GM21619 (cell line): Measurements from ENCODE around the gene ZBTB39.
"Not testable (repeated sequence)": the region's sequence is repeated elsewhere in the genome, so short reads cannot be mapped to it uniquely, and the experiment has no call there.

Experiments used
- ATAC-seq: cut with Tn5 transposase; IDR thresholded peaks from one replicate; pipeline ENCODE4 v1.9.1; 2021; ENCODE audit not compliant: unreplicated experiment

The ZBTB39 gene

DNA sequence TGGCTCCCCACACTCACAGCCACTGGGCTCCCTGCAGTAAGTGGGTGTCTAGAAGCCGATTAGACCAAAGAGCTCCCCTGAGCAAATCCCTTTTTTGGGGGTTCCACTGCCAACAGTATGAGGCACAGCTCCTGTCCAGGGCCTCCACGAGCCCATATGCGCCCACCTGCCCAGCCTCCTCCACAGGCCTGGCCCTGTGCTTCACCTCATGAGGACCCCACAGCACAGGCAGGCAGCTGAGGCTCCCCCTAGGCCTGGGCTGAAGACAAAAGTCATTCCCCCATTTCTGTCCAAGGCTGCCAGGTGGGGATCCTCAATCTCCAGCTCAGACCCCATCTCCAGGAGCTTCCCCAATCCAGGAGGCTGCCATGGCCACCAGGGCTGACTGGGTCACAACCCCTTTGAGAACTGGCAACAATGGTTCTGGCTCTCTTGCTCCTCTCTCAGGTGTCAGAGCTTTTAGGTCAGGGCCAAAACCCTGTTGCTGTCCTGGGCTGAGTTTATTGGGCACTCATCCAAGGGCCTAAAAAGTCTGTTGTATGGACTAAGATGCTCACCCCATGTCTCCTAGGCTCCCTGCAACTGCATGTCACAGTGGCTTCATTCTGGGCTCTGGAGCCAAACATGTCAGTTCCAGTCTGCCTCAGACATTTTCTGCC, 23.6 kb downstream of the ZBTB39 start:
- ATAC-seq = not testable (repeated sequence)

DNA sequence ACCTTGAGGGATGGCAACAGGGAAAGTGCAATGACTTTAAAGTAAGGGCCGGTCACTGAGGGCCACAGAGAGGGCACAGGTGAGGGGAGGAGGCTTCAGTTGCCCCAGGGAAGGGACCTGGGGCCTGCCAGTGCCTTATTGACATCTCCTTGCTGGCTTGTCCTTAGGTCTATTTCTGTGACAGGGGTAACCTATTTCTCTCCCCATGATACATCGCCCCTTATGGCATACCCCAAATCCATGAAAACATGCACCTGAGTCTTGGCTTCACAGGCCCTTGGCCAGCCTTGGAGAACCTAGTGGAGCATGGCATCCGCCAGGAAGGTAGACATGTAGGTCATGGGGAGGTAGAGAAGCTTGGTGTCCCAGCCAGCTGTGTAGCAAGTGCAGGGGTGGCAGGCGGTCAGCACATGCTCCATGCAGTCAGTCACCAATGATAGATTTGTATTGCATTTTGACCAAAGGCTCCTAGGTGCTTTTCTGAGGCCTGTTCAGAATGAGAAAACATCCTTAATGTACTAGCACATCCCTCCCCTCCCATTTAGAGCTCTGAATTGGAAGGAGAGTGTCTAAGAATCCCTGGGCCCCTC, 25.3 kb downstream of the ZBTB39 start:
- ATAC-seq = no peak

DNA sequence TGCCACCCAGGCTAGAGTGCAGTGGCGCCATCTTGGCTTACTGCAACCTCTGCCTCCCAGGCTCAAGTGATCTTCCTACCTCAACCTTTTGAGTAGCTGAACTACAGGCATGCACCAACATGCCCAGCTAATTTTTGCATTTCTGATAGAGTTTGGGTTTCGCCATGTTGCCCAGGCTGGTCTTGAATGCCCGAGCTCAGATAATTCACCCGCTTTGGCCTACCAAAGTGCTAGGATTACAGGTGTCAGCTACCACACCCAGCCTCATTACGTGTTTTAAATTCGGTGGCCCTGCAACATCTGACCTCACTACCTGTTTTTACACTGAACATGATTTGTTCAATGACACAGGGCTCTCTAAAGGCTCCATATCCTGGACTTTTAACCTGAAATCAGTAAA, 26.1 kb downstream of the ZBTB39 start:
- no peak for ATAC-seq

DNA sequence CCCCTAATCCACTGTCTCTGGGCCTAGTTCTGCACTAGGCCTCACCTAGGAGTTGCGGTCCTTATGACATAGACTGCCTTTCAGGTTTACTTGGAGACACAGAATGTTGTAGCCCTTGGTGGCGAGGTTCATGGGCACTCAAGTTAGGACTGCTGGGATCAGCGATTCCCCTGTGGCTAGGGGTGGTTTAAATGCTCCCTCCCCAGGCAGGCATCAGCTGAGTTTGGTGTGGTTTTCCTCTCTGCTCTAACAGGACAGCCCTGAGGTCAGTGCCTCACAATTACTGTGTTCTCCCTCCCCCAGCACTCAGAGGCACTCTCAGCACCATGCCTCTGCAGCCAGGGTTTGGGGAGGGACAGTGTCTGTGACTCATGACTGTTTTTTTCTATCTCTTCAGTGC, 26.7 kb downstream of the ZBTB39 start:
- ATAC-seq = no peak

DNA sequence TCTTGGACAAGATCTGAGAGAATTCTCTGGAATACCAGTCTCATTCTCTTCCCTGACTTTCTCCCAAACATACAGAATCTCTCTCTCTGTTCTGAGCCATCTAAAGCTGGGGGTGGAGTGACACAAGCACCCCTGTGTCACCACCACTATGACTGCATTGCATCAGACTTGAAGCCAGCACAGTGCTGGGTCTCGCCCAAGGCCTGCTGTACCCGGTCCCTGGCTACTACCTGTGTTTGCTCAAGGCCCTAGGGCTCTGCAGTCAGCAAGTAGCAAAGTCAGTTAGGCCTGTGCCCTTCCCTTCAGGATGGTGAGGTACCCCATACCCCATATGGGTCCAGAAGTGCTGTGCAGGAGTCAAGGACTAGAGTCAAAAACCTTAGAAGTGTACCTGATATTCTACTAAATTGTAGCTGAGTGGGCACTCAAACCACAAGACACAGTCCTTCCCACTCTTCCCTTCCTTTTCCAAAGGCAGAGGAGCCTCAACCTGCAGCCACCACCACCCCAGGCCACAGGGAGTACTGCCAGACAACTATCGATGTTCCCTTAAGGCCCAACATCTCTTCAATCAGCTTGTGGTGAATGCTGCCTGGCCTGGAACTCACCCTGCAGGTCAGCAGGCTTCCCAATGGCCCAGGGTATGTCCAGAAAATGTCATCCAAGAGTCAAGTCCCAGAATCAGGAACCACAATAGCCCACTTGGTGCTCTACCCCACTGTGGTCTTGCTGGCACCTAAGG, 27.8 kb downstream of the ZBTB39 start:
- ATAC-seq = no peak

DNA sequence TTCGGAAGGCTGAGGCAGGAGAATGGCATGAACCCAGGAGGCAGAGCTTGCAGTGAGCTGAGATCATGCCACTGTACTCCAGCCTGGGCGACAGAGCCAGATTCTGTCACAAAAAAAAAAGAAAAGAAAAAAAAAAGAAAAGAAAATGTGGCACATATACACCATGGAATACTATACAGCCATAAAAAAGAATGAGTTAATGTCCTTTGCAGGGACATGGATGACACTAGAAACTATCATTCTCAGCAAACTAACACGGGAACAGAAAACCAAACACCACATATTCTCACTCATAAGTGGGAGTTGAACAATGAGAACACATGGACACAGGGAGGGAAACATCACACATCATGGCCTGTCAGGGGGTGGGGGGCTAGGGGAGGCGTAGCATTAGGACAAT, 29.0 kb downstream of the ZBTB39 start:
- not testable (repeated sequence) for ATAC-seq

DNA sequence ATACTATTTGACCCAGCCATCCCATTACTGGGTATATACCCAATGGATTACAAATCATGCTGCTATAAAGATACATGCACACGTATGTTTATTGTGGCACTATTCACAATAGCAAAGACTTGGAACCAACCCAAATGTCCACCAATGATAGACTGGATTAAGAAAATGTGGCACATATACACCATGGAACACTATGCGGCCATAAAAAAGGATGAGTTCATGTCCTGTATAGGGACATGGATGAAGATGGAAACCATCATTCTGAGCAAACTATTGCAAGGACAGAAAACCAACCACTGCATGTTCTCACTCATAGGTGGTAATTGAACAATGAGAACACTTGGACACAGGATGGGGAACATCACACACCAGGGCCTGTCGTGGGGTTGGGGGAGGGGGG, 32.1 kb downstream of the ZBTB39 start:
- not testable (repeated sequence) for ATAC-seq

DNA sequence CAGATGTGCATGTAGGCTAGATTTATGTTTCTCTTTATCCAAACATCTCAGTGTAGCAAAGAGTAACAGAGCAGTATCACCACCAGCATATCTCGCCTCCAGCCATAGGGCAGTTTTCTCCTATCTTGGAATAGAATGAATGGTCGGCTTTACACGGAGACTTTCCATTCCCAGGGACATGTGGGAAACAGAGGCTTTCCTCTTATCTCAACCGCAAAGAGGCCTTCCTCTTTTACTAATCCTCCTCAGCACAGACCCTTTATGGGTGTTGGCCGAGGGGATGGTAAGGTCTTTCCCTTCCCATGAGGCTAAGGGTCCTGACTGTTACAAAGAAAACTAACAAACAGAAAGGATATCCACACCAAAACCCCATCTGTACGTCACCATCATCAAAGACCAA, 37.4 kb downstream of the ZBTB39 start:
- not testable (repeated sequence) for ATAC-seq

DNA sequence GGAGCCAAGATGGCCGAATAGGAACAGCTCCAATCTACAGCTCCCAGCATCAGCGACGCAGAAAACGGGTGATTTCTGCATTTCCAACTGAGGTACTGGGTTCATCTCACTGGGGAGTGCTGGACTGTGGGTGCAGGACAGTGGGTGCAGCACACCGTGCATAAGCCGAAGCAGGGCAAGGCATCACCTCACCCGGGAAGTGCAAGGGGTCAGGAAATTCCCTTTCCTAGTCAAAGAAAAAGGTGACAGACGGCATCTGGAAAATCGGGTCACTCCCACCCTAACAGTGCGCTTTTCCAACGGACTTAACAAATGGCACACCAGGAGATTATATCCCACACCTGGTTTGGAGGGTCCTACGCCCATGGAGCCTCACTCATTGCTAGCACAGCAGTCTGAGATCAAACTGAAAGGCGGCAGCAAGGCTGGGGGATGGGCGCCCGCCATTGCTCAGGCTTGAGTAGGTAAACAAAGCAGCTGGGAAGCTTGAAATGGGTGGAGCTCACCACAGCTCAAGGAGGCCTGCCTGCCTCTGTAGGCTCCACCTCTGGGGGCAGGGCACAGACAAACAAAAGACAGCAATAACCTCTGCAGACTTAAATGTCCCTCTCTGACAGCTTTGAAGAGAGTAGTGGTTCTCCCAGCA, 40.2 kb downstream of the ZBTB39 start:
- ATAC-seq = not testable (repeated sequence)

DNA sequence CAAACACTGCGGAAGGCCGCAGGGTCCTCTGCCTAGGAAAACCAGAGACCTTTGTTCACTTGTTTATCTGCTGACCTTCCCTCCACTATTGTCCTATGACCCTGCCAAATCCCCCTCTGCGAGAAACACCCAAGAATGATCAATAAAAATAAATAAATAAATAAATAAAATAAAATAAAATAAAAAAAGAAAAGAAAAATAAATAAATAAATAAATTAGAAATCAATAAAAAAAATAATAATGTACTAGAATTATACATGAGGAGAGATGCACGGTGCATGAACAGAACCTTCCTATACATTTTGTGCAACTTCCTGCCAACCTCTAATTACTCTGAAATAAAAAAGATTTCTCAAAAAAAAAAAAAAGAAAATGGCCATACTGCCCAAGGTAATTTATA, 41.2 kb downstream of the ZBTB39 start:
- ATAC-seq = not testable (repeated sequence)

DNA sequence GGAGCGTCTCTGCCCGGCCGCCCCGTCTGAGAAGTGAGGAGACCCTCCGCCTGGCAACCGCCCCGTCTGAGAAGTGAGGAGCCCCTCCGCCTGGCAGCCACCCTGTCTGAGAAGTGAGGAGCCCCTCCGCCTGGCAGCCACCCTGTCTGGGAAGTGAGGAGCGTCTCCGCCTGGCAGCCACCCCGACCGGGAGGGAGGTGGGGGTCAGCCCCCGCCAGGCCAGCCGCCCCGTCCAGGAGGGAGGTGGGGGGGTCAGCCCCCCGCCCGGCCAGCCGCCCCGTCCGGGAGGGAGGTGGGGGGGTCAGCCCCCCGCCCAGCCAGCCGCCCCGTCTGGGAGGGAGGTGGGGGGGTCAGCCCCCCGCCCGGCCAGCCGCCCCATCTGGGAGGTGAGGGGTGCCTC, 42.8 kb downstream of the ZBTB39 start:
- not testable (repeated sequence) for ATAC-seq

DNA sequence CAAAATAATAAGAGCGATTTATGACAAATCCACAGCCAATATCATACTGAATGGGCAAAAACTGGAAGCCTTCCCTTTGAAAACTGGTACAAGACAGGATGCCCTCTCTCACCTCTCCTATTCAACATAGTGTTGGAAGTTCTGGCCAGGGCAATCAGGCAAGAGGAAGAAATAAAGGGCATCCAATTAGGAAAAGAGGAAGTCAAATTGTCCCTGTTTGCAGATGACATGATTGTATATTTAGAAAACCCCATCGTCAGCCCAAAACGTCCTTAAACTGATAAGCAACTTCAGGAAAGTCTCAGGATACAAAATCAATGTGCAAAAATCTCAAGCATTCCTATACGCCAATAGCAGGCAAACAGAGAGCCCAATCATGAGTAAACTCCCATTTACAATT, 44.1 kb downstream of the ZBTB39 start:
- not testable (repeated sequence) for ATAC-seq

DNA sequence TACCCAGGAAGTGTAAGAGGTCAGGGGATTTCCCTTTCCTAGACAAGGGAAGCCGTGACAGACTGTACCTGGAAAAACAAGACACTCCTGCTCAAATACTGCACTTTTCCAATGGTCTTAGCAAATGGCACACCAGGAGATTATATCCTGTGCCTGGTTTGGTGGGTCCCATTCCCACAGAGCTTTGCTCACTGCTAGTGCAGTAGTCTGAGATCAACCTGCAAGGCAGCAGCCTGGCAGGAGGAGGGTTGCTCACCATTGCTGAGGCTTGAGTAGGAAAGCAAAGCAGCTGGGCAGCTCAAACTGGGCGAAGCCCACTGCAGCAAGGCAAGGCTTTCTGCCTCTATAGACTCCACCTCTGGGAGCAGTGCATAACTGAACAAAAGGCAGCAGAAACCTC, 47.9 kb downstream of the ZBTB39 start:
- ATAC-seq = no peak

DNA sequence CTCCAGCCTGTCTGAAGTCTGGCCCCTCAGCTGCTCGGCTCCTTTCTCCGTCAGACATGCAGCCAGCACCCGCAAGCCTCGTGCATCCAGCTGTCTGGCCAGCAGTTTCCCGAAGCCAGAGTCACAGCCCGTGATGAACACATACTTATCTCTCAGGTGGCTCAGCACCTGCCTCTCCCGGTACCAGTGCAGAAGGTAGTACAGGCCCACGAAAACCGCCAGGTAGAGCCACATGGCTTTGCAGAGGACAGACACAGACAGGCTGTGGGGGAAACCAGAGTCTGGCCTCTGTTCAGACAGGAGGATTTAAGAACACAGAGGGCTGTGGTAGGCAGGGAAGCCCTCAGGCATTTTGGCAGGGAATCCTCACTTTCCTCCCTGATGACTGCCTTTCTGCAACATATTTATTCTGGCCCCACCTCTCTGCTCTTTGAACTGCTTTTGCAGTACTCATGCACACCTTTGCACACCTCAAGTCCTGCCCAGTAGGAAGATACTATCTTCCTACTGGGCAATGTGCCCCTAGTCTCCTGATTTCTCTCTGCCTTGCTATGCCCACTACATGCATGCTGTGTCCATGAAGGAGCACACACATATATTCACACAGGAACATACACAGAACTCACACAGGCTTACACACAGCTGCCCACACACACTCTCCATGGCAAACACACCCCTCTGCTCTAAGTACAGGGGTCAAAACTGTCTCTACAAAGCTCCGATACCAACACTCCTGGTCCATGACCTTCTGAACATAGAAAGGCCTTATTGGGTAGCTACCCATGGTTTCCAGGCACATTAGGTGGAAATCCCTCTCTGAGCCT, 48.9 kb downstream of the ZBTB39 start, which contains the start of gene RDH16:
Gene RDH16, minus strand, starts transcription at position 380 of the 824 bp plus-strand sequence. Its CDS starts 146 bp downstream, at position 234.
- ATAC-seq = no peak

DNA sequence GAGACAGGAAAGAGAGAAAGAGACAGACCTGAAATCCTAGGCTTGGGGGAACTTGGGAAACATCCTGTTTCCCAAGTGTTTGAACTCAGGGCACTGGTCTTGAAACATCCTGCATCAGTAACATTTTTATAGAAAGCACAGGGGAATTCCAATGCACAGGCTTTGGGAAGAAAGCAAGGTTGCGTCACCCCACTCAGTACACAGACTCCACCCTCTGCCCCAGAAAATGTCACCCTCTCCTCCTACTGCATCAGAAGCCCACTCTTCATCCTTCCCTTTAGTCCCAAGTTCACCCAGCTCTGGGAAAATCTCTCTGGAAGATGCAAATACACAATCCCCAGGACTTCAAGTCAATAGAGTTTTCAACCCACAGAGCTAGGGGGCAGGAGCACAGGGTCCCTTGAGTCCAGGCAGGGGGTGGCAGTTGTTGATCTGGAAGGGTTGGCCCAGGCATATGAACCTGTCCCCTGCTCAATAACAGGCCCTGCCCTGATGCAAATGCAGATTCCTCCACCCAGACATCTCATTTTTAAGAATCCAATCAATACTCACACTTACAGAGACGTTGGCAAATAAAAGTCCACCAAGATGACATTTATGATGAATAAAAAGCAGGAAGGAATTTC, 50.6 kb downstream of the ZBTB39 start:
- ATAC-seq = no peak

DNA sequence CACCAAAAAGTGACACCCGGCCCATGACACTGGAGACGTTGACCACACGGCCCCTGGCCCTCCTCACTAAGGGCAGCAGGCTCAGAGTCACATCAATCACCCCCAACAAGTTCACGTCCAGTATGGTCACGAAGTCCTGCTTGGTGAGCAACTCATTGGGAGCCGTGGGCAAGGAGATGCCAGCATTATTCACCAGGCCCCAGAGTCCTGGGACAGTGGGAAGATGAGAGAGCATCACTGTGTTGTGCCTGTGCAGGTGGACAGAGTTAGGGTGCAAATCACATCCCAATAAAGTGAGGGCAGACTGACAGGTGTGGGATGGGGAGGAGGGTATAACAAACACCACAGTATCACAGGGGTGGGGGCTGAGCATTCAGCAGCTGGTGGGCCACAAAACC, 51.4 kb downstream of the ZBTB39 start:
- ATAC-seq = no peak

DNA sequence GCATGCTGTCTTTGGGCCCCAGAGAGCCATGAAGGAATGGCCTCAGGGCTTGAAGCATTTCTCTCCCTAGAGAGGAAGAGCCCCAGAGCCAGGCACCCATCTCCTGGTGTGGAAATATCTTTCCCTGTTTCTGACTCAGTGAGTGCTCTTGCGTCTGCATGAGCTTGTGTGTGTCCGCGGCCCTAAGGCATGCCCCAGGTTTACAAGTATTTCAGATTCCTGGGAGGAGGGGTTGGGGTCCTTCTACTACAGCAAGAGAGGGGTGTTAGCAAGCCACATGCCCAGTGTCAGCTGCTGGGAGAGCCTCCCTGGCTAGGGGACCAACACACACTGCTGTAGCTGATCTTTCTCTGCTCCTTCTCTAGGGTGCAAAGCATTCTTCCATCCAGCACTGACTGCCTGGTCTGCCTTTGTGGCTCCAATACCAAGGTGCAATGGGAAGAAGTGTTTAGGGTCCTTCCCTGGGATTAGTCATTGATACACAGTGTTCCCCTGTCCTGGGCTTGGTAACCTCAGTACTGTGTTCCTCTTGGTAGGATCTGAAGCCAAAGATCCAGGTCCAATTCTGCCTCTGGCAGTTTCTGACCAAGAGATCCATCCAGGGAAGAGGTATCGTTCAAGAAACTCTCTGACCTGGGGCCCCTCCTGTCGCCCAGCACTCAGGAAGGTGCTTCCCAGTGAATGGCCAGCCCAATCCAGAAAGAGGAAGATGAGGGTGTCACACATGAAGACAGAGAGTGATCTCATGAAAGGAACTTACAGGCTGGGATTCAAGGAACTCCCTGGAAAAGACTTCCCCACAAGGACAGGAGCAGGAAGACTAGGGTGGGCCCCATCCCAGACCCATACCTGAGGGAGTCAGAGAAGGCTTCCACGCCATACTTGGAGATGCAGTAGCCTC, 52.0 kb downstream of the ZBTB39 start:
- no peak for ATAC-seq

DNA sequence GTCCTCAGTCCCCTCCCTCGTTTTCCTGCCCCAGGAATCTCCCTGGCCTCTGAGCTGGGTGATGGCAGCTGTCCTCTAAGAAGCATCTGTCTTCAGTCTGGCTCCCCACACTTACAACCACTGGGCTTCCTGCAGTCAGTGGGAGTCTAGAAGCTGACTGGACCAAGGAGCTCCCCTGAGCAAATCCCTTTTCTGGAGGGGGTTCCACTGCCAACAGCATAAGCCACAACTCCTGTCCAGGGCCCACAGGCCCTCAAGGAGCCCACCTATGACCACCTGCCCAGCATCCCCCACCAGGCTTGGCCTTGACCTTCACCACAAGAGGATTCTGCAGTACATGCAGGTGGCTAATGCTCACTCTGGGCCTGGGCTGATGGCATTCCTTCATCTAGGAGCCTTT, 53.0 kb downstream of the ZBTB39 start:
- ATAC-seq = no peak

DNA sequence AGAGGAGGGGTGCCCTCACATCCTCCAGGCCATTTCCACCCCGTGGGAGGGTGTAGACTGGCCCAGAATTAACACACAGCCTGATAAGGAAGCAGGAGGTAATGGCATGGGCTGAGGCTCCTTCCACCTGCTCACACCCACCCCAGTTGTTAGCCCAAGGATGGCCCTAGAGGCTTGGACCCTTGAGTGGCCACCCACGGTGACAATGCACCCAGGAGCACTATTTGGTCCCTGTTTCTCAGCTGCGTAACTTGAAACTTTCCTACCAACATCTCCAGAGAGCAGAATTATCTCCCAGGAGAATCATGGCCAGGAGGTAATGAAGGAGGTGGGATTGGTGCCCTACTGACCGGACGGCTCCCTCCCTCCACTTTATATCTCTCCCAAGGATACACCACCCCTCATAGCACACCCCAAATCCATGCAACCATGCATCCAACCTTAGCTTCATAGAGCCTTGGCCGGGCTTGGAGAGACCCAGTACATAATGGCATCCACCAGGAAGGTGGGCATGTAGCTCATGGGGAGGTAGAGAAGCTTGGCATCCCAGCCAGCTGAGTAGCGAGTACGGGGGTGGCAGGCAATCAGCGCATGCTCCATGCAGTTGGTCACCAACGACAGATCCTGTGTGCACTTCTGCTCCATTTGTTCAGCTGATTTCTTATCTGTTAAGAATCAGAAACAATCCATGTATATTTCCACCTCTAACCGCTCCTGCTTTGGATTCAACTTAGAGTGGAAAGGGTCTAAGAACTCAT, 54.6 kb downstream of the ZBTB39 start:
- ATAC-seq = no peak
